NCI-H446 treated with DMSO at 0.1 percent for 48 hours (cell line): ENCODE data around the gene RGR.

Experiments
- DNase-seq: peaks from one replicate; lab custom pipeline; 2025; lab: John Stamatoyannopoulos, UW

Gene RGR

DNA sequence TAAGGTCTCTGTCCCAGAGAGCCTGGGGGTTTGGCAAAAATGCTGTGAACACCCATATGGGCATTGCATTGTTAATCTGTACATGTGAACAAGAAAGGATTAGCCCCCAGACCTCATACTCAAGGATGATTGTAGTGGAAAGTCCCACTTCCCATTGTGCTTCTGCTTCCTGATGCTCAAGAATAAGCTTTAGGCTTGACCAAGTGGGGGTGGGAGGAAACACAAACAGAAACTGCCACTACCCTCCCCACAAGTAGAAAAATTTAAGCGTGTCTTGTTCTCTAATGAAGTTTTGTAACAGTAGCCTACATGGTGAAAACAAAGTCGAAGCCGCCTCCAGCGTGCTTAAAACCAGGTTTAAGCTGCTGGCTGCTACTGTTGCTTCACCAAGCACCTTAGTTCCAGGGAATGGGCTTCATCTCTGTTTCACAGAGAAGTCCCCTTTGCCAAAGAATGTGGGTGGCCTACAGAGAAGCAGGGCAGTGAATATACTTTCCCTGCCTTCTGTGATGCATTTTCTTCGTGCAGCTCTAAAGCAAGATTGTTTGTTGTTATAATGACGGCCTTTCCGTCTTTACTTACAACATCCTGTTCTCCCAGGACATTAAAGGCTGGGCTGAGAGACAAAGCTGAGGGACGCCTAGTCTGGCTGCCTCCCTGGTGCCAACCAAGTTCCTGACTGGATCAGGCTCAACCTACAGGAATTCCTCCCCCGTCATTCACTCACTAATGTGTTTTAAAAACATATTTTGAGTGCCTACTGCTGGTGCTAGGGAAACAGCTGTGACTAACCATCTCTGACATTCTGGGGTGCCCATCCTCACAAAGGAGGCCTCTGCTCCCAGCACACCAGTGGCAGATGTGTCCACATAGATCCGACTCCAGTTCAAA lies 51.5 kb downstream of the RGR start:
- no peak for DNase-seq

- DNase-seq: no peak
Observed at GRCh38 chr10:84298057-84298456, 53.2 kb downstream of the RGR start.

DNA sequence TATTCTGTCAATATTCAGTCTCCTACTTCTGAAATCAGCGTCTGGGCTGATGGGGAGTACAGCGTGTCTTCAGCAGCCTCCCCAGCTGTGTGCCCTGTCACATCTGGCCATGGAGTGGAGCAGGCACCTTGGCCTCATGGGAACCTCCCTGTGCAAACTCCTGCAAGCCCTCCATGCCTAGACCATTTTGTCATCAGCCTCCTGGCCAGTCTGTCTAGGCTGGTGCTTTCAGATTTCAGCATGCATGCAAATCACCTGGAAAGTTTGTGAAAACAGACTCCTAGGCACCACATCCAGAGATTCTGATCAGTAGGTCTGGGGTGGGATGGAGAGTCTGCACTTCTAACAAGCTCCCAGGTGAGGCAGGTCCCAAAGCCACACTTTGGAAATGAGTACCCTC lies 57.4 kb downstream of the RGR start:
- no peak for DNase-seq

- DNase-seq: no peak
Observed at GRCh38 chr10:84306751-84307384, 62.0 kb downstream of the RGR start.

DNA sequence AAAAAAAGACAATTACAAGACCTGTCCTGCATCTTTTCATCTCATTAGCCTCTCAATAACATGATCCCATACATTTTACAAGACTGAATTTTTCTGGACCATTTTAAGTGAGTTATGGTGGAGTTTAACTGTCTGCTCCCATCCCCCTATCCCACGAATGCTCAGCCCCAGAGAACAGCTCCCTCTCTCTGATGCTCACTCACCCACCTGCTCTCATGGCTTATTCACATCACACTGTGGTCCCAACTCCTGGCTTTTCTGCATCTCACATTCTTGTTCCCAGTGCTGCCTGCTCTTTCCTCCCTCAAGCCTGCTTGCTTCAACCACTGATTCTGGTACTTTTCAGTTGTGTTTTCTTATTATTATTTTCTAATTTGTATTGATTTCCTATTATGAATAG lies 63.2 kb downstream of the RGR start:
- DNase-seq: no peak

GRCh38 chr10:84308481-84309304 lies 63.8 kb downstream of the RGR start:
- no peak for DNase-seq
